ENCODE measurements around the gene CHGA. TPM values are rescaled to one million over a fixed set of nuclear protein-coding genes. Genes with fewer than 3 reads are reported as not detected.

CHGA gene
- total RNA-seq, 1 experiment from 2014 or later: not detected

DNA sequence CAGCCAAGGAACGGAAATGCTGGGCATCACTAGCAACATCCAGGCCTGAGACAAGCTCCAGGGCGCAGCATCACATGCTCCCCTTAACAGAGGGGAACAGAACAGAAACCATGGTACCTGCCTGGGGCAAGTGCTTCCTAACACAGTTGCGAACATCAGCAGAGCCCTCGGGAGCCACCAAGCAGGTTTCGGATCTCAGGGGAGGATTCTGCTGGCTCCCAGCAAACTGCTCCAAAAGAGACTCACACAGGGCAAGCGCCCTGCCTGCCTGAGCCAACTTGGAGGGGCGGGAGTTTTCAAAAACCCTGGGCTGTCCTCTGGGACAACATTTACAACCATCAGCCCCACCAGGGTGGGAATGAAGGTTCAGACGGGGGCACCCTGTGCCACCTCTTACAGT lies 19.6 kb downstream of the CHGA start:
- no peaks in the 10 kb centered on the region for H3K4me1 ChIP-seq (ENCODE audit: control insufficient read depth, insufficient read depth, low read length)
- in situ Hi-C loops (cut with HindIII; ENCODE audit: low pct_unique_long_range_greater_than_20kb, low sequenced_read_pairs) (no loop called here), intact Hi-C loops (cut with micrococcal nuclease; ENCODE audit: unreplicated experiment) (no loop called here)
- ChIA-PET CTCF (no interaction called here), POLR2A (no interaction called here)
- H3K4me3 ChIP-seq (ENCODE audit: low read depth in 2 of 2, low read length in 2 of 2): no peak overlapping the region
- H3K27me3 ChIP-seq (ENCODE audit: control insufficient read depth, insufficient read depth, low read length): no peaks in the 10 kb centered on the region
- DNase-seq (ENCODE audit: low read depth, low spot score): no peak
- ATAC-seq: no peak
- TF ChIP-seq TCF7L2 (IDR thresholded peaks at IDR 0.05; ENCODE audit: low read depth, low read length): no peak
- TF ChIP-seq SIN3A (IDR thresholded peaks at IDR 0.05; ENCODE audit: borderline replicate concordance, insufficient read depth, low read depth, low read length): no peak
- TF ChIP-seq, protein P1, sequence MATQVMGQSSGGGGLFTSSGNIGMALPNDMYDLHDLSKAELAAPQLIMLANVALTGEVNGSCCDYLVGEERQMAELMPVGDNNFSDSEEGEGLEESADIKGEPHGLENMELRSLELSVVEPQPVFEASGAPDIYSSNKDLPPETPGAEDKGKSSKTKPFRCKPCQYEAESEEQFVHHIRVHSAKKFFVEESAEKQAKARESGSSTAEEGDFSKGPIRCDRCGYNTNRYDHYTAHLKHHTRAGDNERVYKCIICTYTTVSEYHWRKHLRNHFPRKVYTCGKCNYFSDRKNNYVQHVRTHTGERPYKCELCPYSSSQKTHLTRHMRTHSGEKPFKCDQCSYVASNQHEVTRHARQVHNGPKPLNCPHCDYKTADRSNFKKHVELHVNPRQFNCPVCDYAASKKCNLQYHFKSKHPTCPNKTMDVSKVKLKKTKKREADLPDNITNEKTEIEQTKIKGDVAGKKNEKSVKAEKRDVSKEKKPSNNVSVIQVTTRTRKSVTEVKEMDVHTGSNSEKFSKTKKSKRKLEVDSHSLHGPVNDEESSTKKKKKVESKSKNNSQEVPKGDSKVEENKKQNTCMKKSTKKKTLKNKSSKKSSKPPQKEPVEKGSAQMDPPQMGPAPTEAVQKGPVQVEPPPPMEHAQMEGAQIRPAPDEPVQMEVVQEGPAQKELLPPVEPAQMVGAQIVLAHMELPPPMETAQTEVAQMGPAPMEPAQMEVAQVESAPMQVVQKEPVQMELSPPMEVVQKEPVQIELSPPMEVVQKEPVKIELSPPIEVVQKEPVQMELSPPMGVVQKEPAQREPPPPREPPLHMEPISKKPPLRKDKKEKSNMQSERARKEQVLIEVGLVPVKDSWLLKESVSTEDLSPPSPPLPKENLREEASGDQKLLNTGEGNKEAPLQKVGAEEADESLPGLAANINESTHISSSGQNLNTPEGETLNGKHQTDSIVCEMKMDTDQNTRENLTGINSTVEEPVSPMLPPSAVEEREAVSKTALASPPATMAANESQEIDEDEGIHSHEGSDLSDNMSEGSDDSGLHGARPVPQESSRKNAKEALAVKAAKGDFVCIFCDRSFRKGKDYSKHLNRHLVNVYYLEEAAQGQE (IDR thresholded peaks at IDR 0.05; ENCODE audit: insufficient read depth in 1 of 2, low read depth in 2 of 2, low read length in 1 of 2): no peak
- TF ChIP-seq, protein P2, sequence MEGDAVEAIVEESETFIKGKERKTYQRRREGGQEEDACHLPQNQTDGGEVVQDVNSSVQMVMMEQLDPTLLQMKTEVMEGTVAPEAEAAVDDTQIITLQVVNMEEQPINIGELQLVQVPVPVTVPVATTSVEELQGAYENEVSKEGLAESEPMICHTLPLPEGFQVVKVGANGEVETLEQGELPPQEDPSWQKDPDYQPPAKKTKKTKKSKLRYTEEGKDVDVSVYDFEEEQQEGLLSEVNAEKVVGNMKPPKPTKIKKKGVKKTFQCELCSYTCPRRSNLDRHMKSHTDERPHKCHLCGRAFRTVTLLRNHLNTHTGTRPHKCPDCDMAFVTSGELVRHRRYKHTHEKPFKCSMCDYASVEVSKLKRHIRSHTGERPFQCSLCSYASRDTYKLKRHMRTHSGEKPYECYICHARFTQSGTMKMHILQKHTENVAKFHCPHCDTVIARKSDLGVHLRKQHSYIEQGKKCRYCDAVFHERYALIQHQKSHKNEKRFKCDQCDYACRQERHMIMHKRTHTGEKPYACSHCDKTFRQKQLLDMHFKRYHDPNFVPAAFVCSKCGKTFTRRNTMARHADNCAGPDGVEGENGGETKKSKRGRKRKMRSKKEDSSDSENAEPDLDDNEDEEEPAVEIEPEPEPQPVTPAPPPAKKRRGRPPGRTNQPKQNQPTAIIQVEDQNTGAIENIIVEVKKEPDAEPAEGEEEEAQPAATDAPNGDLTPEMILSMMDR (IDR thresholded peaks at IDR 0.05): no peak
- no peak for TF ChIP-seq POLR2AphosphoS5 (IDR thresholded peaks at IDR 0.05; ENCODE audit: low read depth, low read length)
- H3K27ac ChIP-seq (ENCODE audit: low read length): no peak overlapping the region
- no TSS peak for BruUV-seq (replicated peaks)
- H3K36me3 ChIP-seq (ENCODE audit: control insufficient read depth, insufficient read depth, low read length): no peaks in the 10 kb centered on the region
- H3K9me3 ChIP-seq (ENCODE audit: control insufficient read depth, insufficient read depth, low read depth, low read length): no peaks in the 10 kb centered on the region

DNA sequence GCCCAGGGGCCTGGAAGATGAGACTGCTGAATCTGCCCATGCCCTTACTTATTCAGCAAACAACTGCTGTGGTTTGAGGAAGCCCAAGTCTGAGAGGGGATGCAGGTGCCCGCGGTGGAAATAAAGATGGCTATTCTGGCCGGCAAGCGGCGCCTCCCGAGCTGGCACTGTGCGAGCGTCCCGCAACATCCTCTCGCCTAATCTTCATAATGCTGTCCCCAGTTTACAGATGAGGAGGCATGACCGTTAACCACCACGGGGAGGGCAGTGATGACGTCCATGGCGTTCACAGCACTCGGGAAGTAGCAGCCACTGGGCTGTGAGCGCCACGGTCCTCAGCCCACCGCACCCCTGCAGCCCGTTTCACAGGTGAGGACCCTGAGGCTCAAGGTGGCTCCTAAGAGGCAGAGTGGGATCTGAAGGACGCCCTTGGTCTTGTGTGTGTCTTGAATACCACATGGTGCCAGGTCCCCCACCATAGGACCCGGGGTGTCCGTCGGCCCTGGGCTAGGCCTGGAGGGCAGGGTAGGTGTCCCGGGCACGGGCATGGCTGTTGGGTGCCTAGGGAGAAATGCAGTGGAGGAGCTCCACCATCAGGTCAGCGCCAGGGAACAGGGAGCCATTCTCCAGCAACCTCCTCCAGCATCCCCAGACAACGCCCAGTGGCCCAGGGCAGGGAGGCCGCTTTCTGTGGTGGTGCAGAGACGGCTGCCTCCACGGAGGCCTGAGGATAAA lies 20.2 kb downstream of the CHGA start:
- BruUV-seq (replicated peaks): no TSS peak
- no peaks in the 10 kb centered on the region for H3K9me3 ChIP-seq (ENCODE audit: control insufficient read depth, insufficient read depth, low read depth, low read length)
- no peak overlapping the region for H3K27ac ChIP-seq (ENCODE audit: low read length)
- no peaks in the 10 kb centered on the region for H3K27me3 ChIP-seq (ENCODE audit: control insufficient read depth, insufficient read depth, low read length)
- CTCF ChIA-PET: no interaction called here
- ATAC-seq (no peak), DNase-seq (ENCODE audit: low read depth, low spot score) (no peak)
- POLR2A ChIA-PET: no interaction called here
- H3K4me3 ChIP-seq (ENCODE audit: low read depth in 2 of 2, low read length in 2 of 2): no peak overlapping the region
- H3K4me1 ChIP-seq (ENCODE audit: control insufficient read depth, insufficient read depth, low read length): no peaks in the 10 kb centered on the region
- in situ Hi-C loops (cut with HindIII; ENCODE audit: low pct_unique_long_range_greater_than_20kb, low sequenced_read_pairs) (no loop called here), intact Hi-C loops (cut with micrococcal nuclease; ENCODE audit: unreplicated experiment) (no loop called here)
- TF ChIP-seq, protein P1 (IDR thresholded peaks at IDR 0.05; ENCODE audit: insufficient read depth in 1 of 2, low read depth in 2 of 2, low read length in 1 of 2): no peak
- no peak for TF ChIP-seq TCF7L2 (IDR thresholded peaks at IDR 0.05; ENCODE audit: low read depth, low read length)
- TF ChIP-seq SIN3A (IDR thresholded peaks at IDR 0.05; ENCODE audit: borderline replicate concordance, insufficient read depth, low read depth, low read length): no peak
- TF ChIP-seq, protein P2 (IDR thresholded peaks at IDR 0.05): no peak
- no peak for TF ChIP-seq POLR2AphosphoS5 (IDR thresholded peaks at IDR 0.05; ENCODE audit: low read depth, low read length)
- no peaks in the 10 kb centered on the region for H3K36me3 ChIP-seq (ENCODE audit: control insufficient read depth, insufficient read depth, low read length)

All from Panc1 (cell line).